ENCODE results near the gene DDX17. TPM values are rescaled to one million over a fixed set of nuclear protein-coding genes. Genes with fewer than 3 reads are reported as not detected.

Gene DDX17
- polyA plus RNA-seq, 1 experiment, result 426 TPM

DNA sequence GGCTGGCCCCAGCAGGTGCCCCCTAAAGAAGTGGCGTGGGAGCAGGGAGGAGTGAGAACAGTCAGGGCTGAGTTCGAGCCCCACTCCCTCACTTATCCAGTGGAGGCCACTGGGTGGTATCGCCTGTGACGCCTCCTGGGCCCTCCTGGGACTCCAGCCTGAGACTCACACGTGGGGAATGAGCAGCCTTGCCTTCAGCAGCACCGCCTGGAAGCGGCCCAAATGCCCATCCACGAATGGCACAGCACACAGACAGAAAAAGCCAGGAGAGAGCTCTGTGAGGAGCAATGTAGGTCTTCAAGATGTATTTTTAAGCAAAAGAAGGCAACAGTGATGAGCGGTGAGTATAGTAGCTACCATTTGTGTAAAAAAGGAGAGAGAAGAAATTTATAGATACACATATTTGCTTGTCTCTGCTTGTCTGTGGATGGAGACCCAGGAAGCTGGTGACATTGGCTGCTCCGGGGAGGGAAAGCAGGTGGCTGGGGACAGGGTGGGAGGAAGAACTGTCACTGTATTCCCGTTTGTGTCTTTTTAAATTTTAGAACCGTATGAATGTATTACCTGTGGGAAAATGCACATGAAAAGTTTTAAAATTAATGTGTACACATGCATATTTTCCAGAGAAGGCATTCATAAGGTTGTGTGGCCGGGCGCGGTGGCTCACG is 64.4 kb downstream of the DDX17 start:
- CTCF ChIA-PET, result no interaction called here
- Histone ChIP-seq H3K27ac (ENCODE audit: low read depth, low read length) (no peak overlapping the region), H3K4me3 (ENCODE audit: low read depth, low read length) (no peak overlapping the region), H3K9me3 (ENCODE audit: control insufficient read depth, insufficient read depth, low read length) (no peaks in the 10 kb centered on the region), H3K27me3 (ENCODE audit: control insufficient read depth, insufficient read depth, low read length) (peaks cover 30% of the 10 kb centered on the region)
- TF ChIP-seq CTCF (IDR thresholded peaks at IDR 0.05; ENCODE audit: low read depth, low read length), result no peak
- POLR2A ChIA-PET, result interaction anchor here (0.7 kb wide), 1 partner anchor 112 kb away, joined by 9 read pairs; no protein-coding TSS in a partner anchor
- no peak for DNase-seq (ENCODE audit: low read depth, low spot score)

DNA sequence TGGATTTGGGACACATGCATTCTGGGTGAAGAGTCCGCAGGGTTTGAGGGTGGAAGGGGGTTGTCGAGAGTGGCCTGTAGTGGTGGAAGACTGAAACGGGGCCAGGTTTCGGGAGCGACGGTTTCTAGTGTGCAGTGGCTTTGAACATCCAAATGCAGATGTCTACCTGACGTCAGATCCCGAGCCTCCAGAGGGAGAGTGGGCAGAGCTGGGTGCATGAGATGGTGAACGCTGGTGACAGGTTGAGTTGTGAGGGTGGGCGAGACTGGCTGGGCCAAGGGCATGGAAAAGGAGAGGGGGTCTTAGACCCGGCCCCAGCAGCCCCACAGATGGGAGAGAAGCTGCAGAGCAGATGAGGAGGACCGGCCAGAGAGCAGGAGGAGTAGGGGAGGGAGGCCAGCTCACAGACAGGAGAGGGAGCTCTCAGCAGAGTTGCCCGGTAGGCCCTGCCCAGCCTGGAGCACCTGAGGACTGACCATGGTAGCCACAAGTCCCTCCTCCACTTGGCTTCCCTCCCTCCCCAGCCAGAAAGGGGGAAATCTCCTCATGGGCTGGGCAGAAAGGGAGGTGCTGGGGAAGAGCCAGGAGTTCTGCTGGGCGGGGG is 65.3 kb downstream of the DDX17 start:
- POLR2A ChIA-PET, result no interaction called here
- TF ChIP-seq CTCF (IDR thresholded peaks at IDR 0.05; ENCODE audit: low read depth, low read length), result no peak
- Histone ChIP-seq H3K27ac (ENCODE audit: low read depth, low read length) (no peak overlapping the region), H3K27me3 (ENCODE audit: control insufficient read depth, insufficient read depth, low read length) (peaks cover 33% of the 10 kb centered on the region), H3K9me3 (ENCODE audit: control insufficient read depth, insufficient read depth, low read length) (no peaks in the 10 kb centered on the region), H3K4me3 (ENCODE audit: low read depth, low read length) (no peak overlapping the region)
- CTCF ChIA-PET, result no interaction called here
- no peak for DNase-seq (ENCODE audit: low read depth, low spot score)

- CTCF ChIA-PET, result no interaction called here
These were observed 68.7 kb downstream of the DDX17 start for GRCh38 chr22:38437416-38437815.

DNA sequence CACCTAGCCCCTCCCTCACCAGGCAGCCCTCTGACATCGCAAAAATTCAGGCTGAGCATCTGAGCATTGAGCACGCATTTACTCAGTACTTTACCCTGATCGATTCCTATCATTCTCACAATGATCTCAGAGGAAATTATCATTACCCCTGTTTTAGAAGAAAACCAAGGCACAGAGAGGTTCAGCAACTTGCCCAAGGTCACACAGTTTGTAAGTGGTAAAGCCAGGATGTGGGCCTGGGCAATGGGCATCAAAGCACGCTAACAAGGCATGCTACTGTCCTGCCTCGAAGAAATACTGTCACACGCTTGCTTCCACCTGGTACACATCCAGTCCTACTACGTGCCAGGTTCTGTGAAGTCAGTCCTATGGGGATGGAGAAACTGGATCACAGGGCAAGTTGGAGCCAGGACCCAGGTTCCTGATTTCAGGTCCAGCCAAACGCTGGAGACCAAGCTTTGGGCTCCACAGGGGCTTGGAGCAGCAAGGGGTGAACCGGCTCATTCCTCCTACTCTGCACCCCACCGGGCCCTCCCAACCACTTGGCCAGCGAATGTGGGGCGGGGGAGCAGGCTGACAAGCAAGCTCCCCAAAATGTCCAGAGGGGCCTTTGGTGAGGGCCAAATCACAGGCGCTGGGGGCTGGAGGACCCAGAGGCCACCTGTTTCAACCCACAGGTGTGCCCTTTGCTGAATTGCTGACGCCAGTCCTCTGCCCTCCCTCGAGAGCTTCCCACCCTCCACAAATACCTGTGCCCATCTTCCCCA is 69.3 kb downstream of the DDX17 start:
- no peak for TF ChIP-seq CTCF (IDR thresholded peaks at IDR 0.05; ENCODE audit: low read depth, low read length)
- H3K27me3 ChIP-seq (ENCODE audit: control insufficient read depth, insufficient read depth, low read length), result peaks cover 20% of the 10 kb centered on the region
- POLR2A ChIA-PET, result no interaction called here
- DNase-seq (ENCODE audit: low read depth, low spot score), result no peak
- CTCF ChIA-PET, result interaction anchor here (0.6 to 0.7 kb wide), 2 partner anchors 36 to 347 kb away, joined by 3 read pairs; no protein-coding TSS in a partner anchor
- H3K9me3 ChIP-seq (ENCODE audit: control insufficient read depth, insufficient read depth, low read length), result no peaks in the 10 kb centered on the region
- H3K4me3 ChIP-seq (ENCODE audit: low read depth, low read length), result no peak overlapping the region
- no peak overlapping the region for H3K27ac ChIP-seq (ENCODE audit: low read depth, low read length)

More at GRCh38 chr22:38437416-38437815, 68.7 kb downstream of the DDX17 start:
- Histone ChIP-seq H3K27me3 (ENCODE audit: control insufficient read depth, insufficient read depth, low read length) (peaks cover 20% of the 10 kb centered on the region), H3K27ac (ENCODE audit: low read depth, low read length) (no peak overlapping the region), H3K4me3 (ENCODE audit: low read depth, low read length) (no peak overlapping the region), H3K9me3 (ENCODE audit: control insufficient read depth, insufficient read depth, low read length) (no peaks in the 10 kb centered on the region)
- no peak for TF ChIP-seq CTCF (IDR thresholded peaks at IDR 0.05; ENCODE audit: low read depth, low read length)
- no peak for DNase-seq (ENCODE audit: low read depth, low spot score)
- POLR2A ChIA-PET, result no interaction called here

DNA sequence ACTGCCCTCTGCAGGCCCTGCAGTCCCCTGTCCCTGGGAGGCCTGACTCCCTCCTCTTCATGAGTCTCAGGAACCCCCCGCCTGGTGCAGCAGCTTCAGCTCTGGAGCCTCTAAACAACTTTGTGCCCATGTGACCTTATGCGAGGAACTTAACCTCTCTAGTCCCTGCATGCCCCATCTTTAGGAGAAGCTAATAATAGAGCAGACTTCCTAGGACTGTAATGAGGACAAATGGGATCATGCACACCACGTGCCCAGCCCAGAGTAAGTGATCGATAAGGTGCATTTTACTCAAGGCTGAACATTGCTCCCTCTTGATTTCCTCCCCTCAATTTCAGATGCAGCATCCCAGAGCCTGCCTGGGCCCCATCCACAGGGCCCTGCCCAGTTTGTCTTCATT is 70.1 kb downstream of the DDX17 start:
- no peak overlapping the region for H3K27ac ChIP-seq (ENCODE audit: low read depth, low read length)
- CTCF ChIA-PET, result interaction anchor here (0.6 to 0.7 kb wide), 2 partner anchors 35 to 346 kb away, joined by 3 read pairs; no protein-coding TSS in a partner anchor

More for the DNA sequence above, 70.1 kb downstream of the DDX17 start:
- no peak overlapping the region for H3K4me3 ChIP-seq (ENCODE audit: low read depth, low read length)
- H3K27me3 ChIP-seq (ENCODE audit: control insufficient read depth, insufficient read depth, low read length), result peaks cover 16% of the 10 kb centered on the region
- TF ChIP-seq CTCF (IDR thresholded peaks at IDR 0.05; ENCODE audit: low read depth, low read length), result no peak
- no peak for DNase-seq (ENCODE audit: low read depth, low spot score)
- POLR2A ChIA-PET, result no interaction called here
- H3K9me3 ChIP-seq (ENCODE audit: control insufficient read depth, insufficient read depth, low read length), result no peaks in the 10 kb centered on the region

Data from AG04450 (cell line).